ENCODE results near the gene NEK4. TPM values are rescaled to one million over a fixed set of nuclear protein-coding genes. Genes with fewer than 3 reads are reported as not detected.

NEK4 gene
- total and polyA plus RNA-seq, 10 donors: 3.2 to 28.0 (median 23.3) TPM

DNA sequence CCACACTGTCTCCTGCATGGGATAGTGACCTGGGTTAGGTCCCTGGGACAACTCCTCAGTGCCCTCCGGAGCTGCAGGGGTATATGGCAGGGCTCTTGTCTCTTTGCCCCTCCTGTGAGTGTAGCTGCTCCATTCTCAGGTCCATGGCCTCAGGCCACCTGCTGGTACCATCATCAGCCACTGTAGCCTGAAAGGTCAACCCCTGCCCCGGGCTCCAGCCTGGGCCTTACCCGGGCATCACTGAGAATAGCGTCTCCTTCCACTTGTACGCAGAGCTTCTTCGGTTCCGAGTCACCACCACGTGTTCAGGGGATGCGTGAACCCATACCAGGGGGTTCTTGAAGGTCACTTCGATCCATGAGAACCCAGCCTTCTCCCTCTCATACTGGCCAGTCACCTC, 45.9 kb upstream of the NEK4 start:
- Histone ChIP-seq H3K4me1 (no peaks in the 10 kb centered on the region), H3K27ac (no peak overlapping the region), H3K27me3 (replicated peaks in 1 of 7) (no peaks in the 10 kb centered on the region), H3K4me3 (no peak overlapping the region), H3K9me3 (no peaks in the 10 kb centered on the region), H3K36me3 (peaks cover 0 to 45% (median 3%) of the 10 kb centered on the region in 6 donors)
- TF ChIP-seq POLR2A (IDR thresholded peaks at IDR 0.05): no peak
- no peak for TF ChIP-seq POLR2AphosphoS5 (IDR thresholded peaks at IDR 0.05)
- TF ChIP-seq, protein P1, sequence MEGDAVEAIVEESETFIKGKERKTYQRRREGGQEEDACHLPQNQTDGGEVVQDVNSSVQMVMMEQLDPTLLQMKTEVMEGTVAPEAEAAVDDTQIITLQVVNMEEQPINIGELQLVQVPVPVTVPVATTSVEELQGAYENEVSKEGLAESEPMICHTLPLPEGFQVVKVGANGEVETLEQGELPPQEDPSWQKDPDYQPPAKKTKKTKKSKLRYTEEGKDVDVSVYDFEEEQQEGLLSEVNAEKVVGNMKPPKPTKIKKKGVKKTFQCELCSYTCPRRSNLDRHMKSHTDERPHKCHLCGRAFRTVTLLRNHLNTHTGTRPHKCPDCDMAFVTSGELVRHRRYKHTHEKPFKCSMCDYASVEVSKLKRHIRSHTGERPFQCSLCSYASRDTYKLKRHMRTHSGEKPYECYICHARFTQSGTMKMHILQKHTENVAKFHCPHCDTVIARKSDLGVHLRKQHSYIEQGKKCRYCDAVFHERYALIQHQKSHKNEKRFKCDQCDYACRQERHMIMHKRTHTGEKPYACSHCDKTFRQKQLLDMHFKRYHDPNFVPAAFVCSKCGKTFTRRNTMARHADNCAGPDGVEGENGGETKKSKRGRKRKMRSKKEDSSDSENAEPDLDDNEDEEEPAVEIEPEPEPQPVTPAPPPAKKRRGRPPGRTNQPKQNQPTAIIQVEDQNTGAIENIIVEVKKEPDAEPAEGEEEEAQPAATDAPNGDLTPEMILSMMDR (IDR thresholded peaks at IDR 0.05 in 8 of 11, conservative IDR thresholded peaks at IDR 0.05 in 3 of 11): no peak
- intact Hi-C loops (cut with DNase I; ENCODE audit: low total_unique reads): no loop called here
- 92 to 97% (median 94%) methylated on average over 10 of the region's 10 CpGs for WGBS, 5 donors
- DNase-seq: no peak

DNA sequence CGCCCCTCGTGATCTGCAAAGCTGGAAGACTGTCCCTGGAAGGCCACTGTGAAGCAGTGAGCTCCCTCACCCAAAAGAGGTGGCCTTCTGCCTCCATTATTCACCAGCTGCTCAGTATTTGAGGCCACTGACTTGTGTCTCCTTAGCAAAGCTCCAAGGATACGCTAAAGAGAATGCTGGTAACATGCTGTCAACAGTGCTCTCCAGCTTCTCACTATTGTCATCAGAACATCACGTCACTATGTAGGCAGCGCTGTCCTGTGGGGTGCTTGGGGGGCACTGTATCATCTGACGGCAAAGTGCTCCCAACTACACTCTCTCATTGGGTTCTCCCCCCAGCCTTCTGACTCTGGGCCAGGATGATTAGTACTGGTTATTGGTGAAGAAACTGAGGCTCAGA, 45.5 kb upstream of the NEK4 start:
- intact Hi-C loops (cut with DNase I; ENCODE audit: low total_unique reads): no loop called here
- TF ChIP-seq, protein P1 (IDR thresholded peaks at IDR 0.05 in 8 of 11, conservative IDR thresholded peaks at IDR 0.05 in 3 of 11): no peak
- TF ChIP-seq POLR2AphosphoS5 (IDR thresholded peaks at IDR 0.05) (no peak), POLR2A (IDR thresholded peaks at IDR 0.05) (no peak)
- Histone ChIP-seq H3K36me3 (peaks cover 0 to 42% (median 3%) of the 10 kb centered on the region in 6 donors), H3K27me3 (replicated peaks in 1 of 7) (no peaks in the 10 kb centered on the region), H3K9me3 (no peaks in the 10 kb centered on the region), H3K4me1 (no peaks in the 10 kb centered on the region), H3K4me3 (no peak overlapping the region), H3K27ac (no peak overlapping the region)
- WGBS, 5 donors: 85 to 100% (median 90%) methylated on average over 4 to 6 of the region's 6 CpGs
- DNase-seq: no peak

DNA sequence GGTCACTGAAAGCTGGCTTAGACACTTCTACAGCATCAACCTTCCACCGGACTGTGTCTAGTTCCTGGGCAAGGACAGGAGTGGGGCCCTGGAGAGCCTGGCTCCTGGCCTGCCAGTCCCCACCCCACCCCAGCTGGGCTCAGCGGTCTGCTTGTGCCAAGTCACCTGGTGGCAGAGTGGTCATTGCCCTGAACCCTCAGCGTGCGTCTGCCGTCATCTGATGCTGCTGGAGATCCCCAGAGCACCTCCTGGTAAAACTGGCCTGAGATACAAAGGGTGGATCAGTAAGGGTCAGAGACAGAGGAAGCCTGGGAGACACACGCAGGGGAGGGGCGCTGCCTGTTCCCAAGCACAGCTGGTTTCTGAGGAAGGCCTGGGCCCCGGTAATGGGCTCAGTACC, 43.1 kb upstream of the NEK4 start:
- H3K36me3 ChIP-seq: peaks cover 0 to 19% (median 0%) of the 10 kb centered on the region in 6 donors
- no peak for DNase-seq
- H3K27ac ChIP-seq: no peak overlapping the region
- H3K4me1 ChIP-seq: no peaks in the 10 kb centered on the region
- H3K4me3 ChIP-seq: no peak overlapping the region
- H3K9me3 ChIP-seq: no peaks in the 10 kb centered on the region
- intact Hi-C loops (cut with DNase I; ENCODE audit: low total_unique reads): no loop called here
- 80 to 94% (median 88%) methylated on average over 8 of the region's 8 CpGs for WGBS, 5 donors
- no peaks in the 10 kb centered on the region for H3K27me3 ChIP-seq (replicated peaks in 1 of 7)
- TF ChIP-seq, protein P1 (IDR thresholded peaks at IDR 0.05 in 8 of 11, conservative IDR thresholded peaks at IDR 0.05 in 3 of 11): no peak
- TF ChIP-seq POLR2AphosphoS5 (IDR thresholded peaks at IDR 0.05): no peak
- no peak for TF ChIP-seq POLR2A (IDR thresholded peaks at IDR 0.05)

DNA sequence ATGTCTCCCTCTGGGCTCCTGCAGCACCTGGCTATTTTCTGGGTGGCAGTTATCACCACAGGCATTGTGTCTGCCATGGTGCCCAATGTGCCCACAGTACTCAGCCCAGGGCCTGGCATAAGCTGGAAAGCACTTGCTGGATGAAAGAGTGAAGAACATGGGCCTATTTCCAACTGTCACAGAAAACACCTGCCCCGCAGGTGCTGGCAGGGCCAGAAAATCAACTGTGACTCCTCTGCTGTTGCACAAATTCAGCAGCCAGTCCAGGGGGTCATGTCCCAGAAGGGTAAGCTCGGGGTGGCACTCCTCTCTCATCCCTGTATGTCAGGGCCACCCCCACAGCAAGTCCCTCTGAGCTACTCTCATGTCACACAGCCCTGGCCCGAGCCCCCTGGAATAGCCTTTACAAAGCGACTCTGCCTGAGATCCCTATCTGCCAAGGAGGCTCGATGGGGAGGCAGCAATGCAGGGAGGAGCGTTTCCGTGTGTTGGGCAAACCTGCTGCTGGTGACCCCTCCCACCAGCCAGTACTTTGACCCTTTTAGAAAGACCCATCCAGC, 40.8 kb upstream of the NEK4 start:
- Histone ChIP-seq H3K4me3 (no peak overlapping the region), H3K4me1 (no peaks in the 10 kb centered on the region), H3K27me3 (replicated peaks in 1 of 7) (no peaks in the 10 kb centered on the region), H3K9me3 (no peaks in the 10 kb centered on the region), H3K27ac (no peak overlapping the region), H3K36me3 (peaks cover 0 to 8% (median 0%) of the 10 kb centered on the region in 6 donors)
- no peak for TF ChIP-seq POLR2A (IDR thresholded peaks at IDR 0.05)
- TF ChIP-seq, protein P1 (IDR thresholded peaks at IDR 0.05 in 8 of 11, conservative IDR thresholded peaks at IDR 0.05 in 3 of 11): no peak
- no peak for TF ChIP-seq POLR2AphosphoS5 (IDR thresholded peaks at IDR 0.05)
- WGBS, 5 donors: 80 to 88% (median 86%) methylated on average over 7 of the region's 7 CpGs
- intact Hi-C loops (cut with DNase I; ENCODE audit: low total_unique reads): no loop called here
- DNase-seq: no peak
